Tibial artery (tissue), 4 donors: ENCODE data around the gene TK1.

ENCODE experiments used
- DNase-seq, 2 donors: peaks; one replicate each; pipeline ENCODE4 v3.0.0-alpha.2; 2019
- H3K27ac ChIP-seq, 2 donors: fragments of 200-600 bp; sonication (generic) in 1 of 2; 1 replicate in 1 of 2; 2 replicates in 1 of 2; pipeline ENCODE4 v1.5.1; 2018 to 2019; ENCODE audit warnings: mild to moderate bottlenecking in 1 of 2
- H3K27me3 ChIP-seq, 2 donors: fragments of 200-600 bp; sonication (generic) in 1 of 2; one replicate each; pipeline versions ENCODE4 v1.5.1 to v1.6.0; 2016 to 2019
- H3K36me3 ChIP-seq, 3 donors: fragments of 200-600 bp; sonication (generic) in 2 of 3; one replicate each; pipeline ENCODE4 v1.5.1; 2016 to 2019; ENCODE audit warnings: mild to moderate bottlenecking in 2 of 3
- H3K4me1 ChIP-seq, 4 donors: fragments of 200-600 bp; sonication (generic) in 2 of 4; 1 replicate in 3 of 4; 2 replicates in 1 of 4; pipeline ENCODE4 v1.5.1; 2016 to 2019
- H3K4me3 ChIP-seq, 2 donors: fragments of 200-600 bp; sonication (generic) in 1 of 2; 1 replicate in 1 of 2; 2 replicates in 1 of 2; pipeline ENCODE4 v1.5.1; 2018 to 2019; ENCODE audit warnings: mild to moderate bottlenecking in 2 of 2
- H3K9me3 ChIP-seq, 3 donors: fragments of 200-600 bp; sonication (generic) in 1 of 3; one replicate each; pipeline ENCODE4 v1.5.1; 2016 to 2019
- intact Hi-C: fragments of 100-400 bp; cut with DNase I; formaldehyde crosslinking; loops from one replicate; pipeline ENCODE4 v1.15.0; 2023; ENCODE audit warnings: low total_unique reads
- TF ChIP-seq, protein P1 (sequence below), 2 experiments: fragments of 200-600 bp in 1 of 2; fragments of 450-650 bp in 1 of 2; IDR thresholded peaks; one replicate each; pipeline ENCODE4 v1.5.1; 2017 to 2019; ENCODE audit warnings: antibody characterized with exemption in 2 of 2, mild to moderate bottlenecking in 1 of 2, moderate library complexity in 1 of 2

The TK1 gene

GRCh38 chr17:78210111-78210510 is 23.3 kb upstream of the TK1 start:
- TF ChIP-seq, protein P1, sequence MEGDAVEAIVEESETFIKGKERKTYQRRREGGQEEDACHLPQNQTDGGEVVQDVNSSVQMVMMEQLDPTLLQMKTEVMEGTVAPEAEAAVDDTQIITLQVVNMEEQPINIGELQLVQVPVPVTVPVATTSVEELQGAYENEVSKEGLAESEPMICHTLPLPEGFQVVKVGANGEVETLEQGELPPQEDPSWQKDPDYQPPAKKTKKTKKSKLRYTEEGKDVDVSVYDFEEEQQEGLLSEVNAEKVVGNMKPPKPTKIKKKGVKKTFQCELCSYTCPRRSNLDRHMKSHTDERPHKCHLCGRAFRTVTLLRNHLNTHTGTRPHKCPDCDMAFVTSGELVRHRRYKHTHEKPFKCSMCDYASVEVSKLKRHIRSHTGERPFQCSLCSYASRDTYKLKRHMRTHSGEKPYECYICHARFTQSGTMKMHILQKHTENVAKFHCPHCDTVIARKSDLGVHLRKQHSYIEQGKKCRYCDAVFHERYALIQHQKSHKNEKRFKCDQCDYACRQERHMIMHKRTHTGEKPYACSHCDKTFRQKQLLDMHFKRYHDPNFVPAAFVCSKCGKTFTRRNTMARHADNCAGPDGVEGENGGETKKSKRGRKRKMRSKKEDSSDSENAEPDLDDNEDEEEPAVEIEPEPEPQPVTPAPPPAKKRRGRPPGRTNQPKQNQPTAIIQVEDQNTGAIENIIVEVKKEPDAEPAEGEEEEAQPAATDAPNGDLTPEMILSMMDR (IDR thresholded peaks at IDR 0.05) = no peak
- peaks cover 0 to 5% of the 10 kb centered on the region in 2 donors for H3K27me3 ChIP-seq
- no peak overlapping the region for H3K4me3 ChIP-seq
- H3K27ac ChIP-seq = no peak overlapping the region
- intact Hi-C loops = no loop called here
- H3K4me1 ChIP-seq = peaks cover 0 to 11% (median 5%) of the 10 kb centered on the region in 4 donors
- DNase-seq = no peak
- no peaks in the 10 kb centered on the region for H3K9me3 ChIP-seq
- H3K36me3 ChIP-seq = peaks cover 0 to 14% (median 3%) of the 10 kb centered on the region in 3 donors

DNA sequence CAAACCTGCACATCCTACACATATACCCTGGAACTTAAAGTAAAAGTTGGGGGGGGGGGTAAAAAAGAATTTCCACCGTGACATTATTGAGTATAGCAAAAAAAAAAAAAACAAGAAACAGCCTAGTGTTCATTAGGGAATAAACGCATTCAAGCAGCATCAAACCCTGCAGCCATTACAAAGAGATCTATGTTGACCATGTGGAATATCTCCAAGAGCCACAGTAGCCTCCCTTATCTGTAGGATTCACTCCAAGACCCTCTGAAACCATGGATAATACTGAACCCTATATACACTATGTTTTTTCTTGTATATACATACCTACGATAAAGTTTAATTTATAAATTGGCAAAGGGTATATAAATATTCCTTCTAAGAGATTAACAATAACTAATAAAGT is 21.6 kb upstream of the TK1 start:
- H3K9me3 ChIP-seq = no peaks in the 10 kb centered on the region
- no peak overlapping the region for H3K27ac ChIP-seq
- intact Hi-C loops = no loop called here

DNA sequence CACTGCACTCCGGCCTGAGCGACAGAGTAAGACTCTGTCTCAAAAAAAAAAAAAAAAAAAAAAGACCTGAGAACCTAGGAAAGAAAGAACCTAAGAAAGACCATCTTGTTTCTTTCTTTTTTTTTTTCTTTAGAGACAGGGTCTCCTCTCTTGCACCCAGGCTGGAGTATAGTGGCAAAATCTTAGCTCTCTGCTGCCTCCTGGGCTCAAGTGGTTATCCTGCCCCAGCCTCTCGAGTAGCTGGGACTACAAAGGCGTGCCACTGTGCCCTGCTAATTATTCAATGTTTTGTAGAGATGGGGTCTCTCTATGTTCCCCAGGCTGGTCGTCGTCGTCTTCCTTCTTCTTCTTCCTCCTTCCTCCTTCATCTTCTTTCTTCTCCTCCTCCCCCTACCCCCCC is 19.4 kb upstream of the TK1 start:
- no peaks in the 10 kb centered on the region for H3K4me1 ChIP-seq
- no peaks in the 10 kb centered on the region for H3K9me3 ChIP-seq
- H3K27ac ChIP-seq = no peak overlapping the region
- no peak for DNase-seq
- H3K27me3 ChIP-seq = no peaks in the 10 kb centered on the region
- no peak overlapping the region for H3K4me3 ChIP-seq
- TF ChIP-seq, protein P1 (IDR thresholded peaks at IDR 0.05) = no peak
- peaks cover 0 to 33% (median 3%) of the 10 kb centered on the region in 3 donors for H3K36me3 ChIP-seq
- intact Hi-C loops = no loop called here

More for the DNA sequence above, 21.6 kb upstream of the TK1 start:
- no peak for DNase-seq
- Histone ChIP-seq H3K27me3 (no peaks in the 10 kb centered on the region), H3K36me3 (peaks cover 0 to 26% (median 3%) of the 10 kb centered on the region in 3 donors), H3K4me1 (no peaks in the 10 kb centered on the region), H3K4me3 (no peak overlapping the region)
- TF ChIP-seq, protein P1 (IDR thresholded peaks at IDR 0.05) = no peak

DNA sequence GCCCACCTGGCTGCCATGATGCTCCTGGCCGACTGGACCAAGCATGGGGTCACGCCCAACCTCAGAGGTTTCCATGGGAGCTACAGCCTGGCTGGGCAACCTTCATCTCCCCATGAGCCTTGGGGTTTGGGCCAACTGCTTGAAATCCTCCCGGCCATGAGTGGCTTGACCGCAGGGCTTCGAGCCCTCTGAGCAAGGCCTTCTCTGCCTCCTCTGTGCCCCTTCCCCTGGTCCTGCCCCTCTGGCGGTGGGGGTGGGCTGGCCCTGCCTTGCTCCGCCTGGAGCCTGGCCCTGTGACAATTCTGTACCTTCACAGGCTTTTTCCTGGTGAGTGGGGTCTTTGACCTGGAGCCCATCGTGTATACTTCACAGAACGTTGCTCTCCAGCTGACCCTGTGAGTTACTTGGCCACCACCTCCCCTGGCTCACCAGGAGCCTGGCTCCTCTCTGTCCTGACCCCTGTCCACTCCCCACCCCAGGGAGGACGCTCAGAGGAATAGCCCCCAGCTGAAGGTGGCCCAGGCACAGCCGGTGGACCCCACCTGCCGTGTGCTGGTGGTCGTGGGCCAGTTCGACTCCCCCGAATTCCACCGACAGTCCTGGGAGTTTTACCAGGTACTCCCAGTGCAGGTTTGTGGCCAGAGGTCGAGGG is 18.4 kb upstream of the TK1 start:
- H3K27ac ChIP-seq = no peak overlapping the region
- no peaks in the 10 kb centered on the region for H3K27me3 ChIP-seq
- peaks cover 0 to 33% (median 3%) of the 10 kb centered on the region in 3 donors for H3K36me3 ChIP-seq
- H3K4me1 ChIP-seq = no peaks in the 10 kb centered on the region
- DNase-seq = no peak
- no peak overlapping the region for H3K4me3 ChIP-seq
- H3K9me3 ChIP-seq = no peaks in the 10 kb centered on the region
- TF ChIP-seq, protein P1 (IDR thresholded peaks at IDR 0.05) = no peak
- intact Hi-C loops = no loop called here

DNA sequence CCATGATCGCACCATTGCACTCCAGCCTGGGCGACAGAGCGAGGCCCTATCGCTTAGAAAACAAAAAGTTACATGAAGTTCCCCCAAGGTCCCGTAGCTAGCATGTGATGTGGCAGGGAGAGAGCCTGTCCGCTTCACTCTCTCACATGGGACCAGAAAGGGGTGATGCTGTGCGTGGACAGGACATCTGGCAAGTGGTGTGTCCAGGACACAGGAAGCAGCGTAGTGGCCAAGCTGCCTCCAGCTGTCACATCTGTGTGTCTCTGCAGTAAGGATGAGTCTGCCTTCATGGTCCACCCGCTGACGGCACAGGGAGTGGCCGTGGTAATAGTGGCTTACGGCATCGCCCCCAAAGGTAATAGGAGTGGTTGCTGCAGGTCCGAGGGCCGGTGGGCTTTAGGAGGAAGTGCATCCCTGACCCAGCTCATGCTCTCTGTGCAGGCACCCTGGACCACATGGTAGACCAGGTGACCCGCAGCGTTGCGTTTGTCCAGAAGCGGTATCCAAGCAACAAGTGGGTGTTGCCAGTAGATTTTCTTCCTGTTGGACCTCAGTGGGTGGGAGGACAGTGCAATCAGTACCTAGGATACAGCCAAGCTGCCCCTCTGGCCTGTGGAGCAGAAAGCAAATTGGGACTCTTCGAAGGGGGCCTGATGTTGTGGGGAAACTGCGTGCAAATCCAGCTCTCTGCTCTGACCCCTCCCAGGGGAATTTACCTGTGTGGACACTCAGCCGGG is 17.7 kb upstream of the TK1 start:
- peaks cover 0 to 1% (median 0%) of the 10 kb centered on the region in 4 donors for H3K4me1 ChIP-seq
- no peak overlapping the region for H3K27ac ChIP-seq
- no peaks in the 10 kb centered on the region for H3K9me3 ChIP-seq
- H3K36me3 ChIP-seq = peaks cover 0 to 33% (median 5%) of the 10 kb centered on the region in 3 donors
- intact Hi-C loops = no loop called here
- TF ChIP-seq, protein P1 (IDR thresholded peaks at IDR 0.05) = no peak
- H3K27me3 ChIP-seq = no peaks in the 10 kb centered on the region
- no peak for DNase-seq
- H3K4me3 ChIP-seq = no peak overlapping the region
